Measurements from ENCODE around the gene CFAP300.

CFAP300 gene

DNA sequence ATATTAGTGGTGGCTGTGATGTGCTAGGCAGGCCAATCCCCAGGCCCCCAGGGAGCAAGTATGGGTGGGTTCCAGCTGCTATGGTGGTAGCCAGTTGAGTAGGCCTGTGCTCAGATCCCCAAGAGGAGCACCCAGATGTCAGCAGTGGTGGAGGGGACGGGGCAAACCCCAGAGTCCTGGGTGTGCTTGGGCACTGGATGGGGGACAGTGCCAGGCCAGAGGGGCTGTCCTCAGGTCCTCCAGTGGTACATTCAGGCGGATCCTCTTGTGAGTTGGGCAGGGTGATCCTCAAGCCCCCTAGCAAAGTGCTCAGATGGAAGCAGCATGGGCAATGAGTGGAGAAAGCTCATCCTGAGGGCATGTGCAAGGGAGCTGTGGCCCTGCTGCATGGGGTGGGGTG, 26.0 kb downstream of the CFAP300 start:
- no peak for DNase-seq (ENCODE audit: low read depth)

DNA sequence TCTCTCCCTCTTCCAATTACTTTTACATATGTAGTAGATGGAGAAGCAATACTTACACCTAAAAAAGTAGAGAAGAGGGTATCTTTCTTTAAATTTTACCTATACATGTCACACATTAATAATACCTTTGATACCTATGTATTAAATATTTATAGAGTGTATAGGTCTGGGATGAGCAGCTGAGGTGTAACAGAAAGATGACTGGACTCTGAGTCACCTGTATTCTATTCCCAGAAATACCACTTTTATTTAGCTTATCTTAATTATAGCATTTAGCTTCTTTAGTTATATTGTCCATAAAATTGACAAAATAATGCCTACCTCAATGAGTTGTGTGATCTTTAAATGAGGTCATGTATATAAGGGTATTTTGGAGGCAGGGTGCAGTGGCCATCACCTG, 32.4 kb downstream of the CFAP300 start:
- no peak for DNase-seq (ENCODE audit: low read depth)

DNA sequence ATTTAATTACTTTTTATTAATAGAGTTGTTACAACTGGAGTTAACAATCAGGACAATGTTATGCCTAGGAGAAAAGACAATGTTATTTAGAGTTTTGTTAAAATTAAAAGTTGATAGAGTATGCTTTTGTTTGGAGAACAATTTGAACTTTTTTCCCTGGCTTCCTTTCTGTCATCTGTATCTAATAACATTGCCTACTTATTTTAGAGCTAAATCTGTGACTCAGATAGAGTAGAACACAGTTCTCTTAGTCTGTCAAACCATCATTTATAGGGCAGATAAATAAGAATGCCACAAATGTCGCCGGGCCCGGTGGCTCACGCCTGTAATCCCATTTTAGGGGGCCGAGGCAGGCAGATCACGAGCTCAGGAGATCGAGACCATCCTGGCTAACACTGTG, 34.1 kb downstream of the CFAP300 start:
- no peak for DNase-seq (ENCODE audit: low read depth)

DNA sequence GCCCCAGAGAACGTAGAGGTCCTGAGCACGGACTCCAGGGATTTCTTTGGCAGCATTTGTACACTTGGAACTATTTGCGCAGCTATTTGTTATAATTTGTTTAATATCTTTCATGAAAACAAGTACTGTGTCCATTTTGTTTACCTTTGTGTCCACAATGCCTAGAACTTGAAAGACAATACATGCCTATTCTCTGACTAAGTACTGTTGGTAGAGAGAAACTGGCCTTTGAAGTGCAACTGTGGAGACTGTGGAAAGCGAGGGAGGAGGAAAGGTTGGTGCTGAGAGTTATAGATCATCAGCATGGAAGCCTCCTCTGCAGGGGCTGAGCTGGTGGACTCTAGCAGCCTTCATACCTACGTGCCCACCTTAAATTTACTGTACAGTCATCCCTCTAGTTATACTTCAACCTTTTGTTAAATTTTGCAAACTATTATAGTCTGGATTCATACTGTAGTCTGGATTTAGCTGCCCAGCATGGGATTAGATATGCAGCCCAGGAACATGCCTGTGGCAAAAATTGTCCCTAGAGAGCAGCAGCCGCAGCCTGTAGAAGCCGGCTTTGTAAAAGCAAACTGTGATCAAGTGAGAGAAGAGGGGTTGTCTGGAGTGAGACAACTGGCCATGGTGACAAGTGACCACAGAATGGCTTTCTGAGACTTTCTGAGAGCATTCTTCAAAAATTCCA, 38.8 kb downstream of the CFAP300 start:
- no peak for DNase-seq (ENCODE audit: low read depth)

DNA sequence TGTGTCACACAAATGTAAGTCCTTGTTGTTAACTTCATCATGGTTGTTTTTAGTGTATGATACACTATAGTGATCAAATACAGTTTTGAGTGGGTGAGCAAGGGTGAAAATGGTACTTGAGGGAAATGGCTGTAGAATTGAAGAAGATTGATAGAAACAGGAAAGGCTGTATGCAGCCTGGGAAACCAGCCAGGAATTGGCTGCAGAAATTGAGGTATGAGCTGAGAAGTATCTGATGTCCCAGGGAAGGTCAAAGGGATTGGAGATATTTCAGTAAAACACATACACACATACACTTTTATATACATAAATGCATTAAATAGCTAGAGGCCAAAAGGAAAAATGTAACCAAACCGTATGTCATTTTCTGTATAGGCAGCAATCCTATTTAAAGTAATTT, 49.9 kb downstream of the CFAP300 start:
- no peak for DNase-seq (ENCODE audit: low read depth)

DNA sequence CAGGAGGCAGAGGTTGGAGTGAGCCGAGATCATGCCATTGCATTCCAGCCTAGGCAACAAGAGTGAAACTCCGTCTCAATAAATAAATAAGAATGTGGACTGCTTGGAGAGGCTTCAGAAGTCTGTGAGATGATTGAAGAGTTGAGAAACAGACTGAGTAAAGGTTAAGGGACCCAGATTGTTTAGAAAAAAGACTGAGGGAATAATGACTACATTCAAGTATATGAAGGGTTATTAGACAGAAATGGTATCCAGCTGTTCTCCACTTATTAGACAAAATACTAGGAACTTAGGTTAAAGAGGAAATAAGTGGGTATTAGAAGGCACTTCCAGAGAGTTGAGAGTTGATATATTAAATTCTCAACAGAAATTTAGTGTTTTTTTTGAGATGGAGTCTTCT, 52.5 kb downstream of the CFAP300 start:
- DNase-seq (ENCODE audit: low read depth) = no peak

DNA sequence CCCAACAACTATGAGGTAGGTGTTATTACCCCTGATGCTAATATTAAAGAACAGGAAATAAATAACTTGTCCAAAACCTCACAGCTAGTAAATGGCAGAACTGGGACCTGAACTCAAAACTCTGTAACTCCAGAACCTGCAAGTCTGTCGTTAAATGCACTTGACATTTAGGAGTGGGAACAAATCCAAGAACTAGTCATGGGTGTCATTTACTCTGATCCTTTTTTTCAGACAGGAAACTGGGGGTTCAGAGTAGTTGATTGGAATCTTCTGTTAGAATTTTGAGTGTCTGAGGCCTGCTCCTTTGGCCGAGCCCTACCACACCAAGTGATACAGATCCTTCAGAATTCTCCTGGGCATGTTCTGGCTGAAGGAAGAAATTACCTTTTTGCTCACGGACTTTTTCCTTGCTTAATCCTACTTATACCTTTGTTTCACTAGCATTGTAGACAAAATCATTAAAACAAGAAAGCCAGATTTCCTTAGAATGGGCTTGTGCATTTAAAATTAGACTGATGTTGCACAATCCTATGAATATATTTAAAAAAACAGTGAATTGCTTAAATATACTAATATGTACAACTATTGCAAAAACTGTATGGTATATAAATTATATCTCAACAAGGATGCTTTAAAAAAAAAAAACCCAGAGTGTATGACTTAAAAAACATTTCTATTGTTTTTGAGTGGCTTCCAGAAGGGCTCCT, 61.6 kb downstream of the CFAP300 start:
- DNase-seq (ENCODE audit: low read depth) = no peak

DNA sequence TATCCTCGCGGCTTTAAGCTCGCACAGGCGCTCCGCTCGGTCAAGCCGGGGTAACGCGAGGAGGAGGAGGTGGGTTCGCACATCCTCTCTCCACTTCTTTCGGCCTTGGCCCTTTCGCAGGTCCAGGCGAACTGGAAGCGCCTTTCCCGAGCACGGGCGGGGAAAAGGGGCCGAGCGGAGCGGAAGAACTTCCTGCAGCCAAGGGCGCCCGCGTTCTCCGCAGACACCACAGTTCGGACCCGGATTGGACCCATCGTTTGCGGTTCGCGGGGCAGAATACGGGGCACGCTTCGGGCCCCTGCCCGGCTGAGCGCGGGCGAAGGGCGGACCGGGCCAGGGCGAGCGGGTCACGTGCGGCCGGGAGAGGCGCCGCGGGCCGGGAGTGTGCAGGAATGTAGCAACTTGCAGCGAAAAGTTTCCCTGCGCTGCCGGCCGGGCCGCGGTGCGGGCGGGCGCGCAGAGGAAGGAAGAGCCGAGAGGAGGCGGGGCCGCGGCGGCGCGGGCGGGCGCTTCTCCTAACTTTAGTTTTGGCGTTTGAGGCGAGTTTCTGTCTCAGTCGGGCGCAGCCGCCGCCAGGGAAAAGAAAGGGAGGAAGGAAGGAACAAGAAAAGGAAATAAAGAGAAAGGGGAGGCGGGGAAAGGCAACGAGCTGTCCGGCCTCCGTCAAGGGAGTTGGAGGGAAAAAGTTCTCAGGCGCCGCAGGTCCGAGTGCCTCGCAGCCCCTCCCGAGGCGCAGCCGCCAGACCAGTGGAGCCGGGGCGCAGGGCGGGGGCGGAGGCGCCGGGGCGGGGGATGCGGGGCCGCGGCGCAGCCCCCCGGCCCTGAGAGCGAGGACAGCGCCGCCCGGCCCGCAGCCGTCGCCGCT, 62.9 kb downstream of the CFAP300 start, which contains the start of gene YAP1:
Gene YAP1 (plus strand): TSS at position 552 of the 865 bp plus-strand sequence. CDS start 402 bp downstream, outside the sequence.
- DNase-seq (ENCODE audit: low read depth) = peak; percentile 27

DNA sequence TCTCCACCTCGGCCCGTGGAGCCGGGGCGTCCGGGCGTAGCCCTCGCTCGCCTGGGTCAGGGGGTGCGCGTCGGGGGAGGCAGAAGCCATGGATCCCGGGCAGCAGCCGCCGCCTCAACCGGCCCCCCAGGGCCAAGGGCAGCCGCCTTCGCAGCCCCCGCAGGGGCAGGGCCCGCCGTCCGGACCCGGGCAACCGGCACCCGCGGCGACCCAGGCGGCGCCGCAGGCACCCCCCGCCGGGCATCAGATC, 63.4 kb downstream of the CFAP300 start:
- no peak for DNase-seq (ENCODE audit: low read depth)

DNA sequence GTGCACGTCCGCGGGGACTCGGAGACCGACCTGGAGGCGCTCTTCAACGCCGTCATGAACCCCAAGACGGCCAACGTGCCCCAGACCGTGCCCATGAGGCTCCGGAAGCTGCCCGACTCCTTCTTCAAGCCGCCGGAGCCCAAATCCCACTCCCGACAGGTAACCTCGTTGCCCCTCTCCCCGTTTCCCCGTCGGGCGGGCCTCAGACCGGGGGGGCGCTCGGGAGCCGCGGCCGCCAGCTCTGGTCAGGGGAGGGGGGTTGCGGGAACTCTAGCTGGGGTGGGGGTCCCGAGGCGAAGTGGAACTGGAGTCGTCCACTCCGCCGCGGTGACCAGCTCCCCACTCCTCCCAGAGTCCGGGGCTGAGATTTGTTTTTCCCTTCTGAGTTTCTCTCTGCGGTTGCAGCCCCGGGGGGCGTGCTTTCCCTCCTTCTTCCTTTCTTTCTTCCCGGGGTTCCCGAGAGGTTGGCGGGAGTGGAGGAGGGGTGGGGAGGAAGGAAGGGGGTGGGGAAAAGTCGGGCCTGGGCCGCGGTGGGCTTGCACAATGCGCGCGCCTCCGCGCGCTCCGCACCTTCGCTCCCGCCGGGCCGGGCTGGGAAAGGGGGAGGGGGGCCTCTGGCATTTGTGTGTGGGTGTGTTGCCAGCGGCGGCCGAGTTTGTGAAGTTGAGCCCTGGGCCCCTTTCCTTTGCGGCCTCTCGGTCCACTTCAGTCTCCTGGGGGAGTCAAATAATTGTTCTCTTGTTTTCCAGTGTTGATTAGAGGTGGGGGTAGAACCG, 64.0 kb downstream of the CFAP300 start:
- DNase-seq (ENCODE audit: low read depth) = no peak

DNA sequence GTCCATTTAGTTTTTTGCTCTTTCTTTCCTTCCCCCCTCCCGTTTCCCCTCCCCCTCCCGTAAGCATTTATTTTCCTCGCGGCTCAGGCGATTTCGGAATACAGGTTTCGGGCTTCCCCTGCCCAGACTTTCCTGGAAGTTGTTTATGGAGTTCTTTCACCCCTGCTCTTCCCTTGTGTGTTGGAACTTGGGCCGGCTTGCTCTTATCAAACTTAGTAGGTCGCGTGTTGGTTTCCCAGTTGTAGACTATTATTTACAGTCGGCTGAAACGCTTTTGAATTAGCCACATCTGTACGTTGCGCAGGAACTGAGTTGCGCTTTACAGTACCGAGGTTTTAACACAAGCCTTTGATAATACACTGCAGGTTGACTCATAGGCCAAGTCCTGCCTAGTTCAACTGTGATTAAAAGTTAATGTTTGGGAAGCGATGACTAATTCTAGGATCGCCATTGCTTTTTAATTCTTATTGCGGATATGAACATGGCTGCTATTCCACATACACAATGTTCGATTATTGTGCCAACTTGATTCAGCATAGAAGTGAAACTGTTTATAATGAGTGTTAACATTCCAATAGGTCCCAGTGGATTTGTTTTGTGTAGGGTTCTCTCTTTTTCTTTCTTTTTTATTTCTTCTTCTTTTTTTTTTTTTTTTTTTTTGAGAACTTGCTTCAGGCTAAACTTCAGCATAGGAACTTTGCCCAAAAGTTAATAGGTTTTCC, 64.7 kb downstream of the CFAP300 start:
- no peak for DNase-seq (ENCODE audit: low read depth)

DNA sequence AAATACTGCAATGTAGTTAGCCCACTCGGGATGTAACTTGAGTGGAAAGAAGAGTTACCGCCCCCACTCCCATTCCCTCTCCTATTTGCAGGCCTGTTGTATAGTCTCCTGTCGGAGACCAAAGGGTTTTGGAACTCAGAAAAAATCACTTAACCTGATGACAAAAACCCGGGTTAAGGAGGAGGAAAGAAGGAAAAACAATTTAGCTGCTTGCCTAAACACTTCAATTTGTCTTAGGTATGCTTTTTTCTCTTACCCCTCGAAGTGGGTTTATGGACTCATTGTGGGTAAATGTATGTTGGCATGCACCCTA, 65.2 kb downstream of the CFAP300 start:
- no peak for DNase-seq (ENCODE audit: low read depth)

DNA sequence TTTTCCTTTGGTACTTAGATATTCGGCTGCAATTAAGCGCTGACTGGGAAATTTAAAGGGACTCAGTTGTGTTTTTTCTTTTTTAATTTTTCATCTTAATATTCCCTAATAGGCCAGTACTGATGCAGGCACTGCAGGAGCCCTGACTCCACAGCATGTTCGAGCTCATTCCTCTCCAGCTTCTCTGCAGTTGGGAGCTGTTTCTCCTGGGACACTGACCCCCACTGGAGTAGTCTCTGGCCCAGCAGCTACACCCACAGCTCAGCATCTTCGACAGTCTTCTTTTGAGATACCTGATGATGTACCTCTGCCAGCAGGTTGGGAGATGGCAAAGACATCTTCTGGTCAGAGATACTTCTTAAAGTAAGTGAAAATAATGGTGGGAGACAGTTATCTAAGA, 66.8 kb downstream of the CFAP300 start:
- DNase-seq (ENCODE audit: low read depth) = no peak

DNA sequence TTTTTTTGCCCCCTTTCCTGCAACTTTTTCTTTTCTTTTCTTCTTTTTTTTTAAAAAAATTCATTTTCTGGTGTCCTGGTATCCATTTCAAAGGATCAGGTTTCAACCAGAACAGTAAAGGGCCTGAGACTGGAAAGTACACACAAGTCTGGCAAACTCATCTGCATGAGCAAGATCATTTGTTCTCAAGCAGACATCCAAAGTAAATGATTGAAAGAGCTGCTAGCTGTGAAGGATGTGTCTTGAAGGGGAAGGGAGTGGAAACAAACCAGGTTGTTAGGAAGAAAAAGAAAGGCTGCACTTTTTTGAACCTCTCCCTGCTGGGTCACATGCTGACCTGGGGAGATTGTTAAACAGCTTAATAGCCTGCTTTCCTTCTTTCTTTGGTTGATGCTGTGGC, 68.3 kb downstream of the CFAP300 start:
- no peak for DNase-seq (ENCODE audit: low read depth)

DNA sequence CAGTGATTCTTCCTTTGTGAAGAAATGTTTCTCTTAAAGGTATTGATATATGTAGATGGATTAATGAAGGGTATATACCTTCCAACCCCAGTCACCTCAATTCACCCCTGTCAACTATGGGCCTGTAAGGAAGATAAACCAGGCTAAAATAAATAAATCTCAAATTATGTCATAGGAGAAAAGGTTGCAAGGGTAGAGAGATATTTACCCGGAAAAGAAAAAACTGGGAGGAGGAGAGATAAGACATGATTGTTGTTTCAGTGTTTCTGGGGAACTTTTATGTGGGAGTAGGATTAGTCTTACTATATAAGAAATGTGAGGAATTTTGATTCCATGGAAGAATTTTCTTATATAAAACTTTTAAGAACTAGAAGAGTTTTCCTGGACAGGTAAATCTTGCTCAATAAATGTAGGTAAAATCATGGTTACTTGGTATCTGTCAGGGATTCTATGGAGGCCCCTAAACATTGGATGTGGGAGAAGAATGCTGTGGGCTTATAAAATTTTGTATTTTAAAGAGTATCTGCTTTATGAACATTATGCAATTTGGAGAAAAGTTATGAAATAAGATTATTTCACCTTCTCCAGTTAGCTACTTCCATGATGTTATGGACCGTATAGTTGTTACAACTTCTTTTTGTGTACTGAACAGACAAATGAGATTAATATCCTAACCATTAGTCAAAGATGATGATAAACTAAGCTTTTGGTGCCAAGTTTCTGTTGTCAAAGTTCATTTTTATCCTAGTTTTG, 69.4 kb downstream of the CFAP300 start:
- no peak for DNase-seq (ENCODE audit: low read depth)

DNA sequence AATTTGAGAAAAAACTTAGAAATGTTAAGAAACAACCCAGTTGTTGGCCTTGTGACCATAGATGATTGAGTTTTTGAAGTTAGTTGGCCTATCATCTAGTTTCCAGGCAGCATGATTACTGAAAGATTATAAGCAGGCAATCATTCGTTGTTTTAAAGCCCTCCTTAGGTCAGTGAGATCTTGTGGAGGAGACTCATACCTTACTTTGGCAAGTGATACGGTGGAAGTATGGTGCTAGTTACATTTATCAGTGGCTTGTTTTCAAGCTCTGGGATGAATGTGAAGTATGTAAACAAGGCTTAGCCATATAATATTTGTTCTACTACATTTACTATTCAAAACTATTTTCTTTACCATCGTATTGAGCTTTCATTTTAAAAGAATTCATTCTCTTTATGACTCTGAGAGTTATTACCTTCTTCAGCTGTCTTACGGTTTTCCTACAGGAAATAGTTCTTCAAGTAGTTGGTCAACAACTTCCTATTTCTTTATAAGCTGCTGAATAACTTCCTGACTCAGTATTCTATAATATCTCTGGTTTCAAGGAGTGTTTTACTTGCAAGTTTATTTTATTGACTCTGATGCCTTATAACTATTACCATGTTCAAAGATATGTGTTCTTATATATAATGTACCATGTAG, 70.4 kb downstream of the CFAP300 start:
- DNase-seq (ENCODE audit: low read depth) = no peak

DNA sequence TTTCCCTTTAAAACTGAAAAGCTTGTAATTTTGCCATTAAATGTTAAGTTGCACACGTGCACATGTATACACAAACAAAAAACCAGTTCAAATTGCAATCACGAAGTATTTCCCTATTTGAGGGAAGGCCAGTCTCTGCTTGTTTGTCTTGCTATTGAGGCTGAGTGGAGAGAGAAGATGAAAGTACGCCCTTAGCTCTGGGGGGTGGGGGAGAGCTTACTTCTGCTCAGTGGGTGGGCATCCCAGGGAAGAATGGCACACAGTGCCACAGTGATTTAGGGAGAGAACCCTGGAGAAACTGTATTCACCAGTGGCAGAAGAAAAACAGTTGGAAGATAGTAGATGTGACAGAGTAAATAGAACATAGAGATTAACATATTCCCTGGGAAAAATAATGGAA, 71.7 kb downstream of the CFAP300 start:
- no peak for DNase-seq (ENCODE audit: low read depth)

DNA sequence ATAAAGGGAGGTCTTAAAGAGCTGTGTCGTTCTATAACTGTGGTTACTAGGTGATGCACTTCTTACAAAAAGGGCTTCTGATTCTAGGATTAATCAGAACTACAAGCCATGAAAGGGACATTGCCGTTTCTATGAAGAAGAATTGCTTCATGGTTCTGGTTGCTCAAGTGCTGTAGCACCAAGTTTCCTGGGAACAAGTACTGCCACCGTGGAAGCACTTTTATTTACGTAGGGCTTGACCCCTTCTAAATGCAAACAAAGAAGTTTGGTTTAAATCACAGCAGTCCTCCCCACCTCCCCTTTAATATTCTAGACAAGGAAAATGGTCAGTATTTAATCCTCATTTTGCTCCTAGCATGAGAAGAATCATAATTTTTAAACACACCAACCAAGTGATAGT, 72.8 kb downstream of the CFAP300 start:
- no peak for DNase-seq (ENCODE audit: low read depth)

DNA sequence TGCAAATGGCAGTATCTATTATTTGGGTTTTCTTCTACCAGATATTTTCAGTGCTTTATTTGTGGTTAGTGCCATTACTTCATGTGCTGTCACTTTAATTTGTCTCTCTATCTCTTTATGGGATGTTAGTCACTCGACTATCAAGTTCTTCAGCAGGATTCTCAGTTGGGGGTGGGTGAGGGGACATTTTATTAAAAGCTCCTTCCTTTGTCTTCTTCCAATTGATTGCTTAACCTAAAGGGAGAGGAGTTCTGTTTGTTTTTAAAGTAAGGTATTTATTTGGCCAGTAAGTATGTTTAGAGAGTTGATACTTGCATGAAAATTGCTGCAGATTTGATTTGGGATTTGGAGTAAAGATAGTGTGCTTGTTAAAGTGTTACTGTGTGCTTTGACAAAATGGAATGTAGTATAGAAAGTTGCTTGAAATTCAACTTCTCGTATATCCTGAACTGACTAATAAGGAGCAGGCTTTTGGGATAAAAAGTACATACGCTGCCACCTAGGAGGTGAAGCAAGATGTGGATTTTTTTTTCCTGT, 73.3 kb downstream of the CFAP300 start:
- no peak for DNase-seq (ENCODE audit: low read depth)

DNA sequence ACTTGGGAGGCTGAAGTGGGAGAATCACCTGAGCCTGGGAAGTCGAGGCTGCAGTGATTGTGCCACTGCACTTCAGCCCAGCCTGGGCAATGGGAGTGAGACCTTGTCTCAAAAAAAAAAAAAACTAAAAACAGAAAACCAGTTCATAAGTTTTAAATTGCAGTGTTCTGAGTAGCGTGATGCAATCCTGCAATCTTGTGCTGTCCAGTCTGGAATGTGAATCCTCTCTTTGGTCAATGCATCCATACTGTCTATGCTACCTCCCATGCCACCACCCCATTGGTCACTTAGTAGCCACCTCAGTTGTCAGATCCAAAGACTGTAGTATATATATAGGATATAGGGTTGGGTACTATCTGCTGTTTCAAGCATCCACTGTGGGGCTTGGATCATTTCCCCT, 74.1 kb downstream of the CFAP300 start:
- DNase-seq (ENCODE audit: low read depth) = no peak
